Endothelial cell of umbilical vein (primary cell): ENCODE measurements around the gene INS.

Source experiments
- EZH2 ChIP-seq: IDR thresholded peaks from 2 replicates; pipeline ENCODE4 v1.6.1; 2012; ENCODE audit warnings: borderline replicate concordance, low read depth, mild to moderate bottlenecking, moderate library complexity, low read length, inconsistent platforms; ENCODE audit not compliant: severe bottlenecking
- MYC ChIP-seq: IDR thresholded peaks from one replicate; pipeline ENCODE4 v1.6.1; 2011; ENCODE audit warnings: mild to moderate bottlenecking, low read depth, low read length
- POLR2A ChIP-seq: IDR thresholded peaks from 2 replicates; pipeline ENCODE4 v1.6.1; 2012; ENCODE audit warnings: low read depth, mild to moderate bottlenecking, control low read depth, low read length
- POLR2AphosphoS5 ChIP-seq: IDR thresholded peaks from 2 replicates; pipeline ENCODE4 v1.6.1; 2012; ENCODE audit warnings: low read depth, mild to moderate bottlenecking, control low read depth, low read length, moderate library complexity; ENCODE audit not compliant: insufficient read depth
- TF ChIP-seq, protein P1 (sequence below), 2 donors: IDR thresholded peaks; 1 replicate in 1 of 2; 2 replicates in 1 of 2; pipeline ENCODE4 v1.5.1; 2011; ENCODE audit warnings: low read length in 2 of 2, mild to moderate bottlenecking in 2 of 2, moderate library complexity in 2 of 2, control low read depth in 1 of 2, inconsistent platforms in 1 of 2, low read depth in 1 of 2; ENCODE audit not compliant: insufficient read depth in 1 of 2; ENCODE audit errors: extremely low read depth in 1 of 2
- TF ChIP-seq, protein P2 (sequence below): IDR thresholded peaks from 2 replicates; pipeline ENCODE4 v1.6.1; 2011; ENCODE audit not compliant: insufficient read depth, insufficient read length

DNA sequence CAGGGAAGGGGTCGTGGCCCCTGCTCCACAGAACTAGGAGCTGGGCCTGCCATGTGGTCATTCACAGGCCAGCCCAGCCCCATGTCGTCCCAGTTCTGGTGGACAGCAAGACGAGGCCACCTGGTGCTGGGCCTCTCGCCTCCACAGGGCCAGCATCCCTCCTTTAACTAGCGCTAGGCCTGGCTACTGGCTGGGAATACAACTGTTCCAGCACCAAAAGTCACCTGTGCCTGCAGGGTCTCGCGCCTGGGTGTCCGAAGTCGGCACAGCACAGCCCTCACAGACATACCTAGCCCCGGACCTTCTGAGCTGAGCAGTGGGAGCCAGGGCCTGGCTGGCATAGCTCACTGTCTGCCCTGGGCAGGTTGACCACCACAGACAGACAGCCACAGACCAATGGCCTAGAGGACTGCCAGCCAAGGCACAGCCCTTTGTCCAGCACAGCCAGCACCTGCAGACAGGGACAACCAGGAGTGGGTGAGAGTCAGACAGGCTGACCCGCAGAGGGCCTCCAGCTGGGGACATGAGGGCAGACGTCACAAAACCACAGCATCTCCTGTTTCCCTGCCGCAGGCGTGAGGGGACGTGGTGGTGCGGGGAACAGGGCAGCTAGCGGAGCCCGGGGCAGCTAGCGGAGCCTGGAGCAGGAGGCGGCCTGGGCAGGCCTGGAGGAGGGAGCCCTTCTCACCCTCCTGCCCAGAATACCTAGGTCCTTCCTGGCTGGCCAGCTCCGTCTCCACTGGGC lies 37.8 kb upstream of the INS start:
- TF ChIP-seq, protein P1, sequence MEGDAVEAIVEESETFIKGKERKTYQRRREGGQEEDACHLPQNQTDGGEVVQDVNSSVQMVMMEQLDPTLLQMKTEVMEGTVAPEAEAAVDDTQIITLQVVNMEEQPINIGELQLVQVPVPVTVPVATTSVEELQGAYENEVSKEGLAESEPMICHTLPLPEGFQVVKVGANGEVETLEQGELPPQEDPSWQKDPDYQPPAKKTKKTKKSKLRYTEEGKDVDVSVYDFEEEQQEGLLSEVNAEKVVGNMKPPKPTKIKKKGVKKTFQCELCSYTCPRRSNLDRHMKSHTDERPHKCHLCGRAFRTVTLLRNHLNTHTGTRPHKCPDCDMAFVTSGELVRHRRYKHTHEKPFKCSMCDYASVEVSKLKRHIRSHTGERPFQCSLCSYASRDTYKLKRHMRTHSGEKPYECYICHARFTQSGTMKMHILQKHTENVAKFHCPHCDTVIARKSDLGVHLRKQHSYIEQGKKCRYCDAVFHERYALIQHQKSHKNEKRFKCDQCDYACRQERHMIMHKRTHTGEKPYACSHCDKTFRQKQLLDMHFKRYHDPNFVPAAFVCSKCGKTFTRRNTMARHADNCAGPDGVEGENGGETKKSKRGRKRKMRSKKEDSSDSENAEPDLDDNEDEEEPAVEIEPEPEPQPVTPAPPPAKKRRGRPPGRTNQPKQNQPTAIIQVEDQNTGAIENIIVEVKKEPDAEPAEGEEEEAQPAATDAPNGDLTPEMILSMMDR (IDR thresholded peaks at IDR 0.05; ENCODE audit: extremely low read depth in 1 of 2, insufficient read depth in 1 of 2, low read depth in 1 of 2, low read length in 2 of 2) = no peak
- TF ChIP-seq EZH2 = no peak
- TF ChIP-seq POLR2A = no peak
- TF ChIP-seq POLR2AphosphoS5 = no peak
- TF ChIP-seq, protein P2, sequence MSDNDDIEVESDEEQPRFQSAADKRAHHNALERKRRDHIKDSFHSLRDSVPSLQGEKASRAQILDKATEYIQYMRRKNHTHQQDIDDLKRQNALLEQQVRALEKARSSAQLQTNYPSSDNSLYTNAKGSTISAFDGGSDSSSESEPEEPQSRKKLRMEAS = no peak
- TF ChIP-seq MYC = no peak
